WTC11 (cell line): ENCODE data around the gene DUSP22. TPM values are rescaled to one million over a fixed set of nuclear protein-coding genes. Genes with fewer than 3 reads are reported as not detected.

Experiments
- ATAC-seq: fragments of 200-7000 bp; cut with Tn5 transposase; 2 replicates; pipeline ENCODE4 v1.10.0; 2021; ENCODE audit warnings: mild to moderate bottlenecking, moderate library complexity
- CTCF ChIA-PET: fragments of 300-600 bp; sonication (Branson Sonifier 250); formaldehyde crosslinking; loops from one replicate; lab custom pipeline; 2021; ENCODE audit warnings: antibody characterized with exemption; lab: Charles Lee
- POLR2A ChIA-PET: fragments of 350-600 bp; sonication (Branson Sonifier 250); formaldehyde crosslinking; loops from one replicate; lab custom pipeline; 2021; ENCODE audit warnings: antibody characterized with exemption; lab: Charles Lee
- DNase-seq: peaks from one replicate; pipeline ENCODE4 v3.0.0; 2021; ENCODE audit warnings: low spot score
- H3K27ac Mint-ChIP-seq: 2 replicates; pipeline ENCODE4 v1.8.0; 2021; ENCODE audit warnings: mixed read lengths
- H3K27me3 Mint-ChIP-seq: 2 replicates; pipeline ENCODE4 v1.8.0; 2021; ENCODE audit warnings: low read depth, mild to moderate bottlenecking, moderate library complexity, mixed read lengths
- H3K36me3 Mint-ChIP-seq: 2 replicates; pipeline ENCODE4 v1.8.0; 2021; ENCODE audit warnings: mixed read lengths
- H3K4me1 Mint-ChIP-seq: 2 replicates; pipeline ENCODE4 v1.8.0; 2022; ENCODE audit warnings: mixed read lengths
- H3K4me3 Mint-ChIP-seq: 2 replicates; pipeline ENCODE4 v1.8.0; 2021; ENCODE audit warnings: mild to moderate bottlenecking, moderate library complexity, mixed read lengths
- H3K9me3 Mint-ChIP-seq: 2 replicates; pipeline ENCODE4 v1.8.0; 2021; ENCODE audit warnings: mixed read lengths
- EMX1 ChIP-seq: fragments of 250-450 bp; sonication (Bioruptor Pico); IDR thresholded peaks from 2 replicates; pipeline ENCODE4 v1.8.0; 2021; ENCODE audit warnings: mild to moderate bottlenecking
- GRHL2 ChIP-seq: fragments of 250-450 bp; sonication (Bioruptor Pico); IDR thresholded peaks from 2 replicates; pipeline ENCODE4 v1.8.0; 2022; ENCODE audit warnings: mild to moderate bottlenecking, moderate library complexity; ENCODE audit not compliant: insufficient replicate concordance, severe bottlenecking
- MXD4 ChIP-seq: fragments of 250-450 bp; sonication (Bioruptor Pico); IDR thresholded peaks from 2 replicates; pipeline ENCODE4 v1.8.0; 2021; ENCODE audit warnings: mild to moderate bottlenecking, moderate library complexity, borderline replicate concordance
- NFYB ChIP-seq: sonication (generic); formaldehyde crosslinking; conservative IDR thresholded peaks from 2 replicates; pipeline ENCODE4 v1.8.0; 2022; ENCODE audit warnings: low read depth, missing genetic modification reagents
- NR2C2 ChIP-seq: sonication (generic); formaldehyde crosslinking; IDR thresholded peaks from 2 replicates; pipeline ENCODE4 v1.8.0; 2022; ENCODE audit warnings: mild to moderate bottlenecking, missing genetic modification reagents
- OVOL2 ChIP-seq: fragments of 250-450 bp; sonication (Bioruptor Pico); IDR thresholded peaks from 2 replicates; pipeline ENCODE4 v1.9.0; 2021; ENCODE audit warnings: mild to moderate bottlenecking, borderline replicate concordance
- PREB ChIP-seq: sonication (generic); formaldehyde crosslinking; IDR thresholded peaks from 2 replicates; pipeline ENCODE4 v1.8.1; 2022; ENCODE audit warnings: mild to moderate bottlenecking, missing genetic modification reagents, moderate library complexity, borderline replicate concordance
- SMAD3 ChIP-seq: sonication (generic); formaldehyde crosslinking; IDR thresholded peaks from 2 replicates; pipeline ENCODE4 v1.8.0; 2022; ENCODE audit warnings: missing genetic modification reagents, mild to moderate bottlenecking, borderline replicate concordance
- SMAD4 ChIP-seq: sonication (generic); formaldehyde crosslinking; IDR thresholded peaks from 2 replicates; pipeline ENCODE4 v1.8.0; 2022; ENCODE audit warnings: mild to moderate bottlenecking, missing genetic modification reagents
- TEAD4 ChIP-seq: sonication (generic); formaldehyde crosslinking; IDR thresholded peaks from 2 replicates; pipeline ENCODE4 v1.8.0; 2022; ENCODE audit warnings: mild to moderate bottlenecking, missing genetic modification reagents
- ZBTB43 ChIP-seq: sonication (generic); formaldehyde crosslinking; IDR thresholded peaks from 2 replicates; pipeline ENCODE4 v1.8.1; 2023; ENCODE audit warnings: mild to moderate bottlenecking, missing genetic modification reagents
- ZMAT4 ChIP-seq: fragments of 250-450 bp; sonication (Bioruptor Pico); IDR thresholded peaks from 2 replicates; pipeline ENCODE4 v1.9.0; 2021; ENCODE audit warnings: mild to moderate bottlenecking
- ZNF121 ChIP-seq: sonication (generic); formaldehyde crosslinking; IDR thresholded peaks from 2 replicates; pipeline ENCODE4 v1.8.0; 2023; ENCODE audit warnings: missing genetic modification reagents
- total RNA-seq: library from RNA; stranded (reverse); gene quantifications from 3 replicates; pipeline ENCODE4 v1.2.3, GENCODE V29; 2021
- TF ChIP-seq, protein P1 (sequence below): sonication (generic); formaldehyde crosslinking; conservative IDR thresholded peaks from 2 replicates; pipeline ENCODE4 v1.8.1; 2023; ENCODE audit warnings: mild to moderate bottlenecking, low read depth, missing genetic modification reagents, moderate library complexity
- TF ChIP-seq, protein P2 (sequence below): fragments of 250-450 bp; sonication (Bioruptor Pico); IDR thresholded peaks from 2 replicates; pipeline ENCODE4 v2.1.2; 2022; ENCODE audit warnings: mild to moderate bottlenecking, moderate library complexity

DUSP22 gene
- total RNA-seq, 1 experiment from 2014 or later, result 38.5 TPM

DNA sequence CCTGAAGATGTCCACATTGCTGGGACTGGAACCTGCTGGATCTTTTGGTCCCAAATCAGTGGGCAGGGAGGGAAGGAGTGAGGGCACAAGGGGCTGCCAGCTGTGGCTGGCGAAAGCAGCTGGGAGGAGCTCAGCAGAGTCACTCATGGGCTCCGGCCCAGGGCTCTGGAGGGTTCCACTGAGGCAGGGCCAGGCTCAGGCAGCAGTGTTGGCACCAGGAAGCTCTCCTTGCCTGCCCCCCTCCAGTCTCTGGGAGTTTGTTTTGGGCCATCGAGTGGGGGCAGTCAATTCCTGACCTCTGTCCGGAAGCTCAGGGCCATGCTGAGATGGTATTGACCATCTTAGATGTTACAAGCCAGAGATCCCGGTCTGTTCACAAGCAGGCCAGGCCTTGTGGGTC lies 60.2 kb downstream of the DUSP22 start:
- H3K27me3 Mint-ChIP-seq, result peaks cover 2% of the 10 kb centered on the region
- CTCF ChIA-PET, result interaction anchor here (0.8 to 2.0 kb wide), 10 partner anchors 14 to 164 kb away, joined by 3 to 15 read pairs (median 4); no protein-coding TSS in a partner anchor
- H3K27ac Mint-ChIP-seq, result no peak overlapping the region; the same call in 1 of the 2 replicates
- peaks cover 85% of the 10 kb centered on the region for H3K36me3 Mint-ChIP-seq
- ATAC-seq (no peak), DNase-seq (no peak)
- peaks cover 58% of the 10 kb centered on the region for H3K9me3 Mint-ChIP-seq
- no peak overlapping the region for H3K4me3 Mint-ChIP-seq
- H3K4me1 Mint-ChIP-seq, result peaks cover 8% of the 10 kb centered on the region
- POLR2A ChIA-PET, result interaction anchor here (0.6 kb wide), 1 partner anchor 60 kb away, joined by 3 read pairs; no protein-coding TSS in a partner anchor
- no peak for TF ChIP-seq NR2C2 (CRISPR knock-in tag)
- TF ChIP-seq TEAD4 (CRISPR knock-in tag), result no peak
- no peak for TF ChIP-seq PREB (CRISPR knock-in tag)
- TF ChIP-seq, protein P1, sequence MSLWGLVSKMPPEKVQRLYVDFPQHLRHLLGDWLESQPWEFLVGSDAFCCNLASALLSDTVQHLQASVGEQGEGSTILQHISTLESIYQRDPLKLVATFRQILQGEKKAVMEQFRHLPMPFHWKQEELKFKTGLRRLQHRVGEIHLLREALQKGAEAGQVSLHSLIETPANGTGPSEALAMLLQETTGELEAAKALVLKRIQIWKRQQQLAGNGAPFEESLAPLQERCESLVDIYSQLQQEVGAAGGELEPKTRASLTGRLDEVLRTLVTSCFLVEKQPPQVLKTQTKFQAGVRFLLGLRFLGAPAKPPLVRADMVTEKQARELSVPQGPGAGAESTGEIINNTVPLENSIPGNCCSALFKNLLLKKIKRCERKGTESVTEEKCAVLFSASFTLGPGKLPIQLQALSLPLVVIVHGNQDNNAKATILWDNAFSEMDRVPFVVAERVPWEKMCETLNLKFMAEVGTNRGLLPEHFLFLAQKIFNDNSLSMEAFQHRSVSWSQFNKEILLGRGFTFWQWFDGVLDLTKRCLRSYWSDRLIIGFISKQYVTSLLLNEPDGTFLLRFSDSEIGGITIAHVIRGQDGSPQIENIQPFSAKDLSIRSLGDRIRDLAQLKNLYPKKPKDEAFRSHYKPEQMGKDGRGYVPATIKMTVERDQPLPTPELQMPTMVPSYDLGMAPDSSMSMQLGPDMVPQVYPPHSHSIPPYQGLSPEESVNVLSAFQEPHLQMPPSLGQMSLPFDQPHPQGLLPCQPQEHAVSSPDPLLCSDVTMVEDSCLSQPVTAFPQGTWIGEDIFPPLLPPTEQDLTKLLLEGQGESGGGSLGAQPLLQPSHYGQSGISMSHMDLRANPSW (CRISPR knock-in tag), result no peak
- TF ChIP-seq, protein P2, sequence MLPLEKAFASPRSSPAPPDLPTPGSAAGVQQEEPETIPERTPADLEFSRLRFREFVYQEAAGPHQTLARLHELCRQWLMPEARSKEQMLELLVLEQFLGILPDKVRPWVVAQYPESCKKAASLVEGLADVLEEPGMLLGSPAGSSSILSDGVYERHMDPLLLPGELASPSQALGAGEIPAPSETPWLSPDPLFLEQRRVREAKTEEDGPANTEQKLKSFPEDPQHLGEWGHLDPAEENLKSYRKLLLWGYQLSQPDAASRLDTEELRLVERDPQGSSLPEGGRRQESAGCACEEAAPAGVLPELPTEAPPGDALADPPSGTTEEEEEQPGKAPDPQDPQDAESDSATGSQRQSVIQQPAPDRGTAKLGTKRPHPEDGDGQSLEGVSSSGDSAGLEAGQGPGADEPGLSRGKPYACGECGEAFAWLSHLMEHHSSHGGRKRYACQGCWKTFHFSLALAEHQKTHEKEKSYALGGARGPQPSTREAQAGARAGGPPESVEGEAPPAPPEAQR, result no peak
- no peak for TF ChIP-seq MXD4 (CRISPR knock-in tag)
- no peak for TF ChIP-seq ZNF121
- no peak for TF ChIP-seq SMAD3 (CRISPR knock-in tag)
- no peak for TF ChIP-seq ZBTB43

GRCh38 chr6:352896-353470 lies 60.7 kb downstream of the DUSP22 start:
- TF ChIP-seq GRHL2 (CRISPR knock-in tag) (no peak), SMAD3 (CRISPR knock-in tag) (no peak), OVOL2 (no peak), SMAD4 (CRISPR knock-in tag) (no peak), ZMAT4 (no peak), NFYB (CRISPR knock-in tag) (no peak), EMX1 (CRISPR knock-in tag) (no peak)
- TF ChIP-seq, protein P1 (CRISPR knock-in tag), result no peak
- Mint-ChIP-seq H3K4me1 (peaks cover 8% of the 10 kb centered on the region), H3K4me3 (no peak overlapping the region), H3K9me3 (peaks cover 59% of the 10 kb centered on the region), H3K27ac (no peak overlapping the region; the same call in 1 of the 2 replicates), H3K27me3 (peaks cover 2% of the 10 kb centered on the region), H3K36me3 (peaks cover 80% of the 10 kb centered on the region)
- ChIA-PET POLR2A (no interaction called here), CTCF (interaction anchor here (1.0 to 1.5 kb wide), 4 partner anchors 14 to 56 kb away, joined by 3 to 6 read pairs (median 4); no protein-coding TSS in a partner anchor)
- DNase-seq (no peak), ATAC-seq (no peak)
